Measurements from ENCODE around the gene CDK5RAP2.

Gene CDK5RAP2

GRCh38 chr9:120403543-120403856 lies 176.5 kb downstream of the CDK5RAP2 start:
- DNase-seq (ENCODE audit: low read depth, low spot score) = no peak

DNA sequence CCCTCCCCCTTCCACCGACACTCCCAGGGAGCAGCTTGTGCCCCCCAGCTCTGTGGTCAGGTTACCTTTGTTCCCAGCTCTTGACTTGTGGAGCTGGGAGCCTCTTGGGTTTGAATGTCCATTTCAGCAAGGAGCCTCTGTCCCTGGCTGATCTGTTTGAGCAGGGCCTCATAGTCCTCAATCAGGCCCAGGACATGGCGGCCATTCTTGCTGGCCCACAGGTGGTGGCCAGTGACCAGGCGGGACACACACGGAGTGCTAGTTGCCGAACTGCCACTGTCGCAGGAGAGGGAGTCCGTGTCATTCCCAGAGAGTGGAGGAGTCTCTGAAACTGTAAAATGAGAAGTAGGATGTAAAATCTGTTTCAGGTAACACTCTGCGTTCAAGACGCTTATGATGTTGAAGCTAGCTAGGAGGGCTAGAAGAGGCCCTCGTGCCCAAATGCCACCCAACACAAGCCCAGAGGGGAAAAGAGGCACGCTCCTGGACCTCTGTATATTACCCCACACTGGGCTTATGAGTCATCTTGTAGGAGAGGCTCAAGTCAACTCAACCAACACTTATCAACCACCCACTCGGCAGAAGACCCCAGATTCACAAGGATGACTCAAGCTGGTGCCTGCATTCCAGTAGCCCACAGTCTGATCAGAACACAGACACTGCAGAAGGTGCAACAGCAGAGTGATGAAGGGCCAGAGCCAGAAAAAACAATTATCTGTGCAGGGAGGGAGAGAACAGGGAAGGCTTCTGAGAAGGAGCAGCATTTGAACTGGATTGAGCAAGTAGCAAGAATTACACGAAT lies 177.0 kb downstream of the CDK5RAP2 start:
- DNase-seq (ENCODE audit: low read depth, low spot score) = peak; percentile 69

GRCh38 chr9:120399940-120400339 lies 180.0 kb downstream of the CDK5RAP2 start:
- DNase-seq (ENCODE audit: low read depth, low spot score) = no peak

- no peak for DNase-seq (ENCODE audit: low read depth, low spot score)
Observed at GRCh38 chr9:120398286-120398685, 181.7 kb downstream of the CDK5RAP2 start.

DNA sequence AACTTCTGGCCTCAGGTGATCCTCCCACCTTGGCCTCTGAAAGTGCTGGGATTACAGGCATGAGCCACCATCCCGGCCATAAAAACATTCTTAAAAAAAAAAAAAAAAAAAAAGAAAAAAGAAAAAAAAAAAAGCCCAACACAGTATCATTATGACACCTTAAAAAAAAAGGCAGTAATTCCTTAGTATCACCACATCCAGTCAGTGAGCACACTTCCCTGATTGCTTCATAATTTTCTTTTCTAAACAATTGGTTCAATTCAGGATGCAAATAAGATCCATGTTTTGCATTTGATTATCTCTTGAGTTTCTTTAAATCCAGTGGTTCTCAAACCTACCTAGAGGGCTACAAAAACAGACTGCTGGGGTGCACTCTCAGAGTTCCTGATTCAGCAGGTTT lies 182.5 kb downstream of the CDK5RAP2 start:
- no peak for DNase-seq (ENCODE audit: low read depth, low spot score)

GRCh38 chr9:120396931-120397330 lies 183.0 kb downstream of the CDK5RAP2 start:
- no peak for DNase-seq (ENCODE audit: low read depth, low spot score)

DNA sequence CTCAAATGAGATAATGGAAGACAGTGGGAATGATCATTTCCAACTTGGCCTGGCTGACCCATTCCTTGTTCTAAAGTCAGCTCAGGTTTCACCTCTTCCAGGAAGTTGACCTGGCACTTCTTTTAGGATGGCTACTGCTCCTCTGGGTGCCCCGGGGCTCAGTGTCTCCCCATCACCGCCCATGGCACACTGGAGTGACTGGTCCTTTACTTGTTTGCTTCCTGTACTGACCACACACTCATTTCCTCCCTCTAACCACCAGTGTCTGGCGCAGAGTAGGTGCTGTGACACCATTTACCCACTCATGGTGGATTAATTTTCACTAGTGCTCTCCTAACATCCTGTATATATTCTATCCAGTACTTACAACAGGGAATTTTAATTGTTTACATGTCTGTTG lies 183.5 kb downstream of the CDK5RAP2 start:
- no peak for DNase-seq (ENCODE audit: low read depth, low spot score)

- no peak for DNase-seq (ENCODE audit: low read depth, low spot score)
Observed at GRCh38 chr9:120395376-120395775, 184.6 kb downstream of the CDK5RAP2 start.

- DNase-seq (ENCODE audit: low read depth, low spot score) = peak; percentile 58
Observed at GRCh38 chr9:120394058-120394669, 185.8 kb downstream of the CDK5RAP2 start.

- DNase-seq (ENCODE audit: low read depth, low spot score) = no peak
Observed at GRCh38 chr9:120393386-120394057, 186.4 kb downstream of the CDK5RAP2 start.

- DNase-seq (ENCODE audit: low read depth, low spot score) = no peak
Observed at GRCh38 chr9:120392711-120393110, 187.3 kb downstream of the CDK5RAP2 start.

DNA sequence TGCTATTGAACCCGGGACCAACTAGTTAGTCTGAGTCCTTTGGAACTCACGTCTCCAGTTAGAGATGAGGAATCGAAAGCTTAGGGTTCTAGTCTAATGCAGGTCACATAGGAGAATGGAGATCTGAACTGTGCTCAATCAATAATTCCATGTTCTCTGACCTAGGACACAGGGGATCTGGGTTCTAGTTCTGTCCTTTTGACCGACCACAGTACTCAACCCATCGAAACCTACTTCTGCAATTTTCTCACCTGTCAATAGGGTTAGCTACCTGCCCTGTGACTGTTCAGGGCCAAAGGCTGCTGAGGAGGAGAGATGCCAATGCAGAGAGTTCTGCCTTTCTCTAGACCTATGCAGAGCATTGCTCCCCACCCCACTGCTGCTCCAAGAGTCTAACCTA lies 187.7 kb downstream of the CDK5RAP2 start:
- no peak for DNase-seq (ENCODE audit: low read depth, low spot score)

GRCh38 chr9:120391691-120392090 lies 188.3 kb downstream of the CDK5RAP2 start:
- no peak for DNase-seq (ENCODE audit: low read depth, low spot score)

GRCh38 chr9:120390637-120391190 lies 189.3 kb downstream of the CDK5RAP2 start:
- DNase-seq (ENCODE audit: low read depth, low spot score) = no peak

GRCh38 chr9:120389867-120390266 lies 190.1 kb downstream of the CDK5RAP2 start:
- DNase-seq (ENCODE audit: low read depth, low spot score) = no peak

- DNase-seq (ENCODE audit: low read depth, low spot score) = no peak
Observed at GRCh38 chr9:120389300-120389699, 190.7 kb downstream of the CDK5RAP2 start.

- no peak for DNase-seq (ENCODE audit: low read depth, low spot score)
Observed at GRCh38 chr9:120388003-120388855, 191.7 kb downstream of the CDK5RAP2 start.

DNA sequence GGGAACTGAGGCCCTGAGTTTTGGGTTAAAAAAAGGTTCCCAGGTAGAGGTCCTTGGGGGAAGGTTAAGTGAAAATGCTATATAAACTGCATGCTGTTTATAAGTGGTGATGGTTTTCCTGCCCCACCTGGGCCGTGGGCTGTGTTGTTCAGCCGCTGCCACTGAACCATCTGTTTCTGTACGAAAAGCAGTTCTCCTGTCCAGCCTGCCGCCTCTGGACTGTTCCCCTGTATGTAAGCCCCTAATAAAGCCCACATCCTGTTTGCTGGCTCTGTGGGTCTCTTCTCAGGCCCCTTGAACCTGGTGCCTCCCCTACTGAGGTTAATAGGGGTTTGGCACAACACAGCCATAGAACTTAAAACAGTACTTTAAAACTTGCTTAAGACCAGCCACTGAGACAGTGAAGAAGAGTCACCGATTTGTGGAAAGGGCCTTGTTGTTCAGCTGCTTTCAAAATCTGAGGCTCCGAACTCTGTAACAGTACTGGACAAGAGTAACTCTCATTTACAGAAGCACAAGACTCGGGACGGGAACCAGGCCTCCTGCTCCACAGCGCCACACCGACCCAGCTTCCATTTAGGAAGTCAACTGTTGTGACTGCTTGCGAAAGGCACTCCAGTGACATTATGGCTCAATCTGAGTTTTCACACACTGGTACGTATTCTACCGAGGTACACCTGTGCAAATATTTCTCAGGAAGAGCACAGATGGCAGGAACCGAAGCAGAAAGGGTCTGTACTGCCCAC lies 192.5 kb downstream of the CDK5RAP2 start:
- no peak for DNase-seq (ENCODE audit: low read depth, low spot score)

- DNase-seq (ENCODE audit: low read depth, low spot score) = peak; percentile 54
Observed at GRCh38 chr9:120386390-120387131, 193.4 kb downstream of the CDK5RAP2 start.
